ENCODE measurements around the gene C6orf132.

DNA sequence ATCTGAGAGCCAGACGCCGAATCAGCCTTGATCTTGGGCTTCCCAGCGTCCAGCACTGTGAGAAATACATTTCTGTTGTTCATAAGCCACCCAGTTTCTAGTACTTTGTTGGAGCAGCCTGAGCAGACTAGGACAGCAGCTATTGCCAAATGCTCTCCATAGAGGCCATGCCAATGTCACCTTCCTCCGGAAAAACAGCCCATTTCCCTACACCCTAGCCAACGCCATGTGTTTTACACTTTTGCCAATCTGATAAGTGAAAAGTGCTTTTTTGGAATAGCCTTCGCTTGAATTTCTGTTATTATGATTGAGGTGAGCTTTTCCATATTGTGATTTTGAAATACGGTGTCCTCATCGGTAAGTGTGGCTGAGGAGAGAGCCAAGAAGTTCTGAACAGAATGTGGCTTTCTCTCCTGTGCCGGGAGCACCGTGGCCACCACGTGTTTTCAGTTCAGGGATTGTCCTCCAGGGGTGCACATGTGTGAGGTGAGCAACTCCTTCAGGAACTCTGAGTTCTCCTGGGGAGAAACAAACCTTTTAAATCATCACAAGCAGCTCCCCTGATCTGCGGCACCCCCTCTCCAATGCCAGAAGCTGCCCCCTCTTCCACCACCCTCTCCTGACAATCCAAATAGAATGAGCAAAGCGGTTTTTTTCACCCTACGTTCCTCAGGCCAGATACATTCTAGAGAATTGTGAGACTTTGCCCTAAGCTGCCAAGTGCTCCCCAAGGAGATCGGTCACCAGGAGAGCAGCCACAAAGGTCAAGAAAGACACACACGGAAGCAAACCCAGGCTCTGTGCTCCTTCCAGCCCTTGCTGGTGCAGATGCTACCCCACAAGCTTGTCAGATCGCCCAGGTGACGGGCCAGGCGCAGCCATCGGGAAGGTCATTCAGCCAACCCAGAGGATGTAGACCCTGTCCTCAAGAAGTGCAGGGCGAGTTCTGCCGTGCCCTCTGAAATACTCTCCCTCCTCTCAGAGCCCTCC, 56.1 kb downstream of the C6orf132 start:
- TF ChIP-seq SUZ12 (IDR thresholded peaks at IDR 0.05) = no peak
- no peak for TF ChIP-seq L3MBTL2 (conservative IDR thresholded peaks at IDR 0.05)
- no peak for TF ChIP-seq ELF4 (IDR thresholded peaks at IDR 0.05)
- TF ChIP-seq FOXM1 (IDR thresholded peaks at IDR 0.05; ENCODE audit: borderline replicate concordance) = no peak
- no peak for TF ChIP-seq SP1 (IDR thresholded peaks at IDR 0.05)
- TF ChIP-seq, protein P1, sequence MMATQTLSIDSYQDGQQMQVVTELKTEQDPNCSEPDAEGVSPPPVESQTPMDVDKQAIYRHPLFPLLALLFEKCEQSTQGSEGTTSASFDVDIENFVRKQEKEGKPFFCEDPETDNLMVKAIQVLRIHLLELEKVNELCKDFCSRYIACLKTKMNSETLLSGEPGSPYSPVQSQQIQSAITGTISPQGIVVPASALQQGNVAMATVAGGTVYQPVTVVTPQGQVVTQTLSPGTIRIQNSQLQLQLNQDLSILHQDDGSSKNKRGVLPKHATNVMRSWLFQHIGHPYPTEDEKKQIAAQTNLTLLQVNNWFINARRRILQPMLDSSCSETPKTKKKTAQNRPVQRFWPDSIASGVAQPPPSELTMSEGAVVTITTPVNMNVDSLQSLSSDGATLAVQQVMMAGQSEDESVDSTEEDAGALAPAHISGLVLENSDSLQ (IDR thresholded peaks at IDR 0.05) = no peak
- TF ChIP-seq HDGF (IDR thresholded peaks at IDR 0.05; ENCODE audit: borderline replicate concordance) = no peak
- no peak for TF ChIP-seq FOXK2 (IDR thresholded peaks at IDR 0.05)
- TF ChIP-seq BHLHE40 (IDR thresholded peaks at IDR 0.05; ENCODE audit: borderline replicate concordance) = no peak

All from HEK293T (cell line).